ENCODE data around the gene JAGN1. TPM values are rescaled to one million over a fixed set of nuclear protein-coding genes. Genes with fewer than 3 reads are reported as not detected.

JAGN1 gene
- polyA plus RNA-seq, 1 of the 3 experiments (the other 2 are of a cell fraction), result 41.6 TPM

DNA sequence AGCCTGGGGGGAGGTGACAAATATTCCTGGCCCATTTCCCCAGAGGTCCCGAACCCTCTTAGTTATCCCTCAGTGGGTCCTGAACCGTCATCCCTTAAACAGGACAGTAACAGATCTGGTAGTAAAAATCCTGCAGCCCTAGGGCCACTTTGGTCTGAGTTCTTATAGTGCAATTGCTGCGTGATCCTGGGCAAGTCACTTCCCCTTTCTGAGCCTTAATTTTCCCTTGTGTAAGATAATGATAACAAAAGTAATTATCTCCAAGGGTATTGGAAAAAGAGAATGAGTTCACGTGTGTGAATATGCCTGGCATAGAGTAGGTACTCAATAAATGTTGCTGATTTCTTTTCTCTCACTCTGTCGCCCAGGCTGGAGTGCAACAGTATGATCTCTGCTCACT lies 2.9 kb upstream of the JAGN1 start:
- no peaks in the 10 kb centered on the region for H4K20me1 ChIP-seq (ENCODE audit: insufficient read depth)
- no peak overlapping the region for H3K9ac ChIP-seq
- no peaks in the 10 kb centered on the region for H3K9me2 ChIP-seq
- no peak overlapping the region for H3K27ac ChIP-seq (ENCODE audit: low read depth in 2 of 2, low read length in 1 of 2)
- no peak for TF ChIP-seq MXI1 (IDR thresholded peaks at IDR 0.05; ENCODE audit: low read depth, low read length)
- no peak for TF ChIP-seq SMC3 (IDR thresholded peaks at IDR 0.05; ENCODE audit: low read depth, low read length)
- TF ChIP-seq JUND (IDR thresholded peaks at IDR 0.05), result no peak
- H3K27me3 ChIP-seq (ENCODE audit: insufficient read depth), result no peaks in the 10 kb centered on the region
- peaks cover 0 to 2% of the 10 kb centered on the region in 2 experiments for H3K36me3 ChIP-seq (replicated peaks in 1 of 2; ENCODE audit: control insufficient read depth in 1 of 2, insufficient read depth in 2 of 2, low read length in 1 of 2)
- H2AFZ ChIP-seq (ENCODE audit: low read depth), result no peak overlapping the region
- H3K4me2 ChIP-seq, result no peak overlapping the region
- POLR2A ChIA-PET, result no interaction called here
- no peaks in the 10 kb centered on the region for H3K9me3 ChIP-seq
- H3K4me1 ChIP-seq (ENCODE audit: control insufficient read depth in 1 of 2, insufficient read depth in 2 of 2, low read depth in 1 of 2, low read length in 1 of 2), result peaks cover 6 to 14% of the 10 kb centered on the region in 2 experiments; a peak in 2 of 4 replicates
- no peak for DNase-seq
- peaks cover 18% of the 10 kb centered on the region for H3F3A ChIP-seq (replicated peaks; ENCODE audit: insufficient read depth)
- H3K79me2 ChIP-seq (ENCODE audit: insufficient read depth), result peaks cover 21% of the 10 kb centered on the region
- 93% methylated on average over 5 of the region's 5 CpGs for WGBS (ENCODE audit: low lambda C conversion rate)
- CTCF ChIA-PET, result no interaction called here
- no peak overlapping the region for H3K4me3 ChIP-seq (ENCODE audit: low read depth in 2 of 2, low read length in 1 of 2)

- Histone ChIP-seq H3K79me2 (ENCODE audit: insufficient read depth) (peaks cover 31% of the 10 kb centered on the region), H3K4me2 (no peak overlapping the region), H3F3A (replicated peaks; ENCODE audit: insufficient read depth) (peaks cover 28% of the 10 kb centered on the region), H3K27me3 (ENCODE audit: insufficient read depth) (no peaks in the 10 kb centered on the region), H3K4me3 (ENCODE audit: low read depth in 2 of 2, low read length in 1 of 2) (no peak overlapping the region), H2AFZ (ENCODE audit: low read depth) (no peak overlapping the region), H4K20me1 (ENCODE audit: insufficient read depth) (0 out of 2 replicates have a peak, but pooled peaks cover under 1% of the 10 kb centered on the region), H3K27ac (ENCODE audit: low read depth in 2 of 2, low read length in 1 of 2) (no peak overlapping the region), H3K9me2 (no peaks in the 10 kb centered on the region), H3K36me3 (replicated peaks in 1 of 2; ENCODE audit: control insufficient read depth in 1 of 2, insufficient read depth in 2 of 2, low read length in 1 of 2) (peaks cover 7 to 13% of the 10 kb centered on the region in 2 experiments), H3K4me1 (ENCODE audit: control insufficient read depth in 1 of 2, insufficient read depth in 2 of 2, low read depth in 1 of 2, low read length in 1 of 2) (peaks cover 9 to 14% of the 10 kb centered on the region in 2 experiments; a peak in 2 of 4 replicates), H3K9me3 (no peaks in the 10 kb centered on the region), H3K9ac (no peak overlapping the region)
- ChIA-PET CTCF (no interaction called here), POLR2A (no interaction called here)
- no peak for DNase-seq
- WGBS (ENCODE audit: low lambda C conversion rate), result 93% methylated on average over 3 of the region's 3 CpGs
- TF ChIP-seq RFX5 (IDR thresholded peaks at IDR 0.05; ENCODE audit: low read length) (no peak), FOXJ3 (CRISPR knock-in tag; IDR thresholded peaks at IDR 0.05) (no peak), NRF1 (IDR thresholded peaks at IDR 0.05; ENCODE audit: low read depth, low read length) (no peak), TCF12 (IDR thresholded peaks at IDR 0.05) (no peak), ELF1 (IDR thresholded peaks at IDR 0.05) (no peak), MXI1 (IDR thresholded peaks at IDR 0.05; ENCODE audit: low read depth, low read length) (no peak), FOXM1 (IDR thresholded peaks at IDR 0.05; ENCODE audit: low read depth) (no peak), SMC3 (IDR thresholded peaks at IDR 0.05; ENCODE audit: low read depth, low read length) (no peak), RAD21 (IDR thresholded peaks at IDR 0.05; ENCODE audit: low read length) (no peak), JUND (IDR thresholded peaks at IDR 0.05) (no peak)
- TF ChIP-seq, protein P1, sequence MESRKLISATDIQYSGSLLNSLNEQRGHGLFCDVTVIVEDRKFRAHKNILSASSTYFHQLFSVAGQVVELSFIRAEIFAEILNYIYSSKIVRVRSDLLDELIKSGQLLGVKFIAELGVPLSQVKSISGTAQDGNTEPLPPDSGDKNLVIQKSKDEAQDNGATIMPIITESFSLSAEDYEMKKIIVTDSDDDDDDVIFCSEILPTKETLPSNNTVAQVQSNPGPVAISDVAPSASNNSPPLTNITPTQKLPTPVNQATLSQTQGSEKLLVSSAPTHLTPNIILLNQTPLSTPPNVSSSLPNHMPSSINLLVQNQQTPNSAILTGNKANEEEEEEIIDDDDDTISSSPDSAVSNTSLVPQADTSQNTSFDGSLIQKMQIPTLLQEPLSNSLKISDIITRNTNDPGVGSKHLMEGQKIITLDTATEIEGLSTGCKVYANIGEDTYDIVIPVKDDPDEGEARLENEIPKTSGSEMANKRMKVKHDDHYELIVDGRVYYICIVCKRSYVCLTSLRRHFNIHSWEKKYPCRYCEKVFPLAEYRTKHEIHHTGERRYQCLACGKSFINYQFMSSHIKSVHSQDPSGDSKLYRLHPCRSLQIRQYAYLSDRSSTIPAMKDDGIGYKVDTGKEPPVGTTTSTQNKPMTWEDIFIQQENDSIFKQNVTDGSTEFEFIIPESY (IDR thresholded peaks at IDR 0.05; ENCODE audit: borderline replicate concordance, low read depth), result no peak
- TF ChIP-seq, protein P2, sequence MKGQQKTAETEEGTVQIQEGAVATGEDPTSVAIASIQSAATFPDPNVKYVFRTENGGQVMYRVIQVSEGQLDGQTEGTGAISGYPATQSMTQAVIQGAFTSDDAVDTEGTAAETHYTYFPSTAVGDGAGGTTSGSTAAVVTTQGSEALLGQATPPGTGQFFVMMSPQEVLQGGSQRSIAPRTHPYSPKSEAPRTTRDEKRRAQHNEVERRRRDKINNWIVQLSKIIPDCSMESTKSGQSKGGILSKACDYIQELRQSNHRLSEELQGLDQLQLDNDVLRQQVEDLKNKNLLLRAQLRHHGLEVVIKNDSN (IDR thresholded peaks at IDR 0.05; ENCODE audit: borderline replicate concordance, low read depth), result no peak
- TF ChIP-seq, protein P3, sequence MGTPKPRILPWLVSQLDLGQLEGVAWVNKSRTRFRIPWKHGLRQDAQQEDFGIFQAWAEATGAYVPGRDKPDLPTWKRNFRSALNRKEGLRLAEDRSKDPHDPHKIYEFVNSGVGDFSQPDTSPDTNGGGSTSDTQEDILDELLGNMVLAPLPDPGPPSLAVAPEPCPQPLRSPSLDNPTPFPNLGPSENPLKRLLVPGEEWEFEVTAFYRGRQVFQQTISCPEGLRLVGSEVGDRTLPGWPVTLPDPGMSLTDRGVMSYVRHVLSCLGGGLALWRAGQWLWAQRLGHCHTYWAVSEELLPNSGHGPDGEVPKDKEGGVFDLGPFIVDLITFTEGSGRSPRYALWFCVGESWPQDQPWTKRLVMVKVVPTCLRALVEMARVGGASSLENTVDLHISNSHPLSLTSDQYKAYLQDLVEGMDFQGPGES (IDR thresholded peaks at IDR 0.05; ENCODE audit: low read depth, low read length), result no peak
Observed at GRCh38 chr3:9888540-9888939, 1.9 kb upstream of the JAGN1 start.
